PC-3 (cell line): ENCODE results near the gene SYT1.

Source experiments
- EZH2 ChIP-seq: fragments of 300-600 bp; sonication (generic); IDR thresholded peaks from one replicate; pipeline ENCODE4 v1.6.1; 2017; ENCODE audit warnings: antibody characterized with exemption, mild to moderate bottlenecking, low read length; ENCODE audit not compliant: unreplicated experiment
- TF ChIP-seq, protein P1 (sequence below): fragments of 300-600 bp; sonication (generic); conservative IDR thresholded peaks from 2 replicates; pipeline ENCODE4 v1.5.1; 2017; ENCODE audit warnings: antibody characterized with exemption, low read depth, mild to moderate bottlenecking, low read length

DNA sequence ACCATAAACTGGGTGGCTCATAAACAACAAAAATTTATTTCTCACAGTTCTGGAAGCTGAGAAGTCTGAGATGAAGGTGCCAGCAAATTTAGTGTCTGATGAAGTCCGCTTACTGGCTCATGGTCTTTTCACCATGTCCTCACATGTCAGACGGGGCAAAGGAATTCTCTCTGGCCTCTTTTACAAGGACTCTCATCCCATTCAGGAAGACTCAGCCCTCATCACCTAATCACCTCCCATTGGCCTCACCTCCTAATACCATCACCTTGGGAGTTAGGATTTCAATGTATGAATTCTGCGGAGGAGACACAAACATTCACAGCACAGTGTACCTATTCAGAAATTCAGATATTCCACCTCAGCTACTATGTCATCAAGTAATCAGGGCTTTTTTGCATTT is 468.6 kb downstream of the SYT1 start:
- TF ChIP-seq EZH2: no peak
- TF ChIP-seq, protein P1, sequence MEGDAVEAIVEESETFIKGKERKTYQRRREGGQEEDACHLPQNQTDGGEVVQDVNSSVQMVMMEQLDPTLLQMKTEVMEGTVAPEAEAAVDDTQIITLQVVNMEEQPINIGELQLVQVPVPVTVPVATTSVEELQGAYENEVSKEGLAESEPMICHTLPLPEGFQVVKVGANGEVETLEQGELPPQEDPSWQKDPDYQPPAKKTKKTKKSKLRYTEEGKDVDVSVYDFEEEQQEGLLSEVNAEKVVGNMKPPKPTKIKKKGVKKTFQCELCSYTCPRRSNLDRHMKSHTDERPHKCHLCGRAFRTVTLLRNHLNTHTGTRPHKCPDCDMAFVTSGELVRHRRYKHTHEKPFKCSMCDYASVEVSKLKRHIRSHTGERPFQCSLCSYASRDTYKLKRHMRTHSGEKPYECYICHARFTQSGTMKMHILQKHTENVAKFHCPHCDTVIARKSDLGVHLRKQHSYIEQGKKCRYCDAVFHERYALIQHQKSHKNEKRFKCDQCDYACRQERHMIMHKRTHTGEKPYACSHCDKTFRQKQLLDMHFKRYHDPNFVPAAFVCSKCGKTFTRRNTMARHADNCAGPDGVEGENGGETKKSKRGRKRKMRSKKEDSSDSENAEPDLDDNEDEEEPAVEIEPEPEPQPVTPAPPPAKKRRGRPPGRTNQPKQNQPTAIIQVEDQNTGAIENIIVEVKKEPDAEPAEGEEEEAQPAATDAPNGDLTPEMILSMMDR: no peak
